Right atrium auricular region (tissue), 2 donors: ENCODE results near the gene DDX10. TPM values are rescaled to one million over a fixed set of nuclear protein-coding genes. Genes with fewer than 3 reads are reported as not detected.
"Not testable (repeated sequence)": the region's sequence is repeated elsewhere in the genome, so short reads cannot be mapped to it uniquely, and the experiment has no call there.

Experiments
- DNase-seq: peaks from one replicate; pipeline ENCODE4 v3.0.0-alpha.2; 2019; ENCODE audit warnings: low spot score
- H3K27ac ChIP-seq, 2 donors: fragments of 200-600 bp; sonication (generic); 1 replicate in 1 of 2; 2 replicates in 1 of 2; pipeline ENCODE4 v1.5.1; 2016 to 2019
- H3K27me3 ChIP-seq, 2 donors: fragments of 200-600 bp; sonication (generic); one replicate each; pipeline versions ENCODE4 v1.5.1 to v1.6.0; 2017 to 2019
- H3K36me3 ChIP-seq: fragments of 200-600 bp; sonication (generic); one replicate; pipeline ENCODE4 v1.5.1; 2016
- H3K4me1 ChIP-seq, 2 donors: fragments of 200-600 bp; sonication (generic); one replicate each; pipeline versions ENCODE4 v1.5.1 to v1.6.0; 2017 to 2019
- H3K4me3 ChIP-seq, 2 donors: fragments of 200-600 bp; sonication (generic); 1 replicate in 1 of 2; 2 replicates in 1 of 2; pipeline ENCODE4 v1.5.1; 2017 to 2019; ENCODE audit warnings: mild to moderate bottlenecking in 1 of 2, moderate library complexity in 1 of 2
- H3K9me3 ChIP-seq, 2 donors: fragments of 200-600 bp; sonication (generic); one replicate each; pipeline ENCODE4 v1.5.1; 2019
- total RNA-seq, 2 donors: library from RNA; depleted of rRNA; stranded (reverse); fragments of >200 nt; gene quantifications; one replicate each; pipeline ENCODE4 v1.1.0, GENCODE V29; 2016
- TF ChIP-seq, protein P1 (sequence below), 2 donors: fragments of 200-600 bp; sonication (generic); IDR thresholded peaks; one replicate each; pipeline ENCODE4 v1.5.1; 2019; ENCODE audit warnings: antibody characterized with exemption in 2 of 2

The DDX10 gene
- total RNA-seq, 2 donors from 2014 or later = 11.8 to 13.1 TPM

DNA sequence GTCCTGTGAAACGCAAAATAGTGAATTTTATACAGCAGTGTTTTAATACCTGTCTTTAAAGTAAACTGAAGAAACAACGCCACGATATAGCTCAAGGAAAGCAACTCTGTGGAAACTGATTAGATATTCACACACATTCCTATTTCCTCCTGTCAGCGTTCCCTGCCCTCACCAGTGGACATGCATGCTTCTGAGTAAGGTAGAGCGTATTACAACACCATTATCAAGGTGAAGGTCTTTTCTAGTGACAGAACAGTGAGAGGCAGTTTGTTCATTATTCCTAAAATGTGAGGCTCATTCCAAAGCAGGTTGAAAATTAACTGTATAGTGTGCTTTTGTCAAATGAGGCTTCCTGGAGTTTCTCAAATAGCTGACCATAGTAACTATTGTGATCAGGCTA, 153.1 kb downstream of the DDX10 start:
- no peaks in the 10 kb centered on the region for H3K36me3 ChIP-seq
- no peak overlapping the region for H3K4me3 ChIP-seq
- no peak overlapping the region for H3K27ac ChIP-seq
- H3K27me3 ChIP-seq = no peaks in the 10 kb centered on the region
- H3K9me3 ChIP-seq = no peaks in the 10 kb centered on the region
- no peaks in the 10 kb centered on the region for H3K4me1 ChIP-seq
- TF ChIP-seq, protein P1, sequence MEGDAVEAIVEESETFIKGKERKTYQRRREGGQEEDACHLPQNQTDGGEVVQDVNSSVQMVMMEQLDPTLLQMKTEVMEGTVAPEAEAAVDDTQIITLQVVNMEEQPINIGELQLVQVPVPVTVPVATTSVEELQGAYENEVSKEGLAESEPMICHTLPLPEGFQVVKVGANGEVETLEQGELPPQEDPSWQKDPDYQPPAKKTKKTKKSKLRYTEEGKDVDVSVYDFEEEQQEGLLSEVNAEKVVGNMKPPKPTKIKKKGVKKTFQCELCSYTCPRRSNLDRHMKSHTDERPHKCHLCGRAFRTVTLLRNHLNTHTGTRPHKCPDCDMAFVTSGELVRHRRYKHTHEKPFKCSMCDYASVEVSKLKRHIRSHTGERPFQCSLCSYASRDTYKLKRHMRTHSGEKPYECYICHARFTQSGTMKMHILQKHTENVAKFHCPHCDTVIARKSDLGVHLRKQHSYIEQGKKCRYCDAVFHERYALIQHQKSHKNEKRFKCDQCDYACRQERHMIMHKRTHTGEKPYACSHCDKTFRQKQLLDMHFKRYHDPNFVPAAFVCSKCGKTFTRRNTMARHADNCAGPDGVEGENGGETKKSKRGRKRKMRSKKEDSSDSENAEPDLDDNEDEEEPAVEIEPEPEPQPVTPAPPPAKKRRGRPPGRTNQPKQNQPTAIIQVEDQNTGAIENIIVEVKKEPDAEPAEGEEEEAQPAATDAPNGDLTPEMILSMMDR (IDR thresholded peaks at IDR 0.05) = no peak
- no peak for DNase-seq

- no peaks in the 10 kb centered on the region for H3K9me3 ChIP-seq
- no peak overlapping the region for H3K27ac ChIP-seq
- no peaks in the 10 kb centered on the region for H3K27me3 ChIP-seq
- no peak for DNase-seq
- TF ChIP-seq, protein P1 (IDR thresholded peaks at IDR 0.05) = no peak
- H3K4me3 ChIP-seq = no peak overlapping the region
- no peaks in the 10 kb centered on the region for H3K4me1 ChIP-seq
- H3K36me3 ChIP-seq = no peaks in the 10 kb centered on the region
Observed at GRCh38 chr11:108818971-108819370, 154.1 kb downstream of the DDX10 start.

GRCh38 chr11:108819957-108820356, 155.1 kb downstream of the DDX10 start:
- TF ChIP-seq, protein P1 (IDR thresholded peaks at IDR 0.05) = no peak
- H3K4me1 ChIP-seq = no peaks in the 10 kb centered on the region
- H3K27ac ChIP-seq = no peak overlapping the region
- H3K9me3 ChIP-seq = no peaks in the 10 kb centered on the region
- H3K27me3 ChIP-seq = no peaks in the 10 kb centered on the region
- DNase-seq = no peak
- H3K36me3 ChIP-seq = no peaks in the 10 kb centered on the region
- H3K4me3 ChIP-seq = no peak overlapping the region

DNA sequence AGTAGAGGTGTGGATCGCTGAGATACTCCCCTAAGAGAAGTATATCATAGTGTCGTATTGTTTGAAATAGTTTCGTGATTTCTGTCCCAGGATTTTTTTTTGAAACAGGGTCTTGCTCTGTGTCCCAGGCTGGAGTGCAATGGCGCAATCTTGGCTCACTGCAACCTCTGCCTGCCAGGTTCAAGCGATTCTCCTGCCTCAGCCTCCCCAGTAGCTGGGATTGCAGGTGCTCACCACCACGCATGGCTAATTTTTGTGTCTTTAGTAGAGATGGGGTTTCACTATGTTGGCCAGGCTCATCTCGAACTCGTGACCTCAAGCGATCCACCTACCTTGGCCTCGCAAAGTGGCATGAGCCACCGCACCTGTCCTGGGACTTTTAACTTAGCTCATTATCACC, 159.1 kb downstream of the DDX10 start:
- not testable (repeated sequence) for DNase-seq, H3K4me1 ChIP-seq, H3K9me3 ChIP-seq, H3K27ac ChIP-seq, H3K4me3 ChIP-seq, H3K36me3 ChIP-seq, H3K27me3 ChIP-seq

DNA sequence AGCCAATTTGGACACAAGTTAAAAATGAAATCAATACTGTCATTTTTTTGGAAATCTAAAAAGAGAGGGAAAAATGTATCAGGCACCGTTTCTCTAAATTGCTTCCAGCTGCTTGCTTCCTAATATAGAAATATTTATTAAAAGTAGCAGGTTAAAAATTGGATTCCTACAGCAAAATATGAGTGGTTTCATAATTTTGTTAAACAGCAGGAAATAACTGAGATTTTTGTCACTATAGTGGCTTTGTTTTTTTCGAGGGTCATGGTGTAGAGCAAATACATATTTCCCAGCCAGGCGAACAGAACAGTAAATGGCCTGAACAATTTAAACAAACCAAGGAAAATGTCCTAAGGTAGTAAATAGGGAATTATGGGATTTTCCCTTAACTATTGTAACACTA, 159.7 kb downstream of the DDX10 start:
- no peak overlapping the region for H3K4me3 ChIP-seq
- no peak for DNase-seq
- no peaks in the 10 kb centered on the region for H3K36me3 ChIP-seq
- H3K9me3 ChIP-seq = peaks cover 0 to under 1% of the 10 kb centered on the region in 2 donors
- TF ChIP-seq, protein P1 (IDR thresholded peaks at IDR 0.05) = no peak
- no peaks in the 10 kb centered on the region for H3K27me3 ChIP-seq
- H3K27ac ChIP-seq = no peak overlapping the region
- no peaks in the 10 kb centered on the region for H3K4me1 ChIP-seq

- no peak overlapping the region for H3K27ac ChIP-seq
- no peaks in the 10 kb centered on the region for H3K36me3 ChIP-seq
- H3K4me1 ChIP-seq = no peaks in the 10 kb centered on the region
- H3K9me3 ChIP-seq = peaks cover 0 to 7% of the 10 kb centered on the region in 2 donors
- no peak for DNase-seq
- H3K27me3 ChIP-seq = no peaks in the 10 kb centered on the region
- TF ChIP-seq, protein P1 (IDR thresholded peaks at IDR 0.05) = no peak
- no peak overlapping the region for H3K4me3 ChIP-seq
Observed at GRCh38 chr11:108825381-108825780, 160.5 kb downstream of the DDX10 start.
